ENCODE results near the gene PMP22.

The PMP22 gene

GRCh38 chr17:15197229-15197628, 67.9 kb downstream of the PMP22 start:
- DNase-seq = no peak

GRCh38 chr17:15194859-15195277, 70.3 kb downstream of the PMP22 start:
- no peak for DNase-seq

GRCh38 chr17:15185625-15185991, 79.5 kb downstream of the PMP22 start:
- DNase-seq = no peak

- no peak for DNase-seq
Measured at GRCh38 chr17:15184872-15185624, 80.1 kb downstream of the PMP22 start.

- DNase-seq = no peak
Measured at GRCh38 chr17:15181816-15182215, 83.3 kb downstream of the PMP22 start.

GRCh38 chr17:15181333-15181732, 83.8 kb downstream of the PMP22 start:
- no peak for DNase-seq

GRCh38 chr17:15180121-15180561, 85.0 kb downstream of the PMP22 start:
- no peak for DNase-seq
